Omental fat pad (tissue), 4 donors: ENCODE measurements around the gene CDC42EP4. TPM values are rescaled to one million over a fixed set of nuclear protein-coding genes. Genes with fewer than 3 reads are reported as not detected.

ENCODE experiments used
- ATAC-seq: fragments of 150-250 bp; one replicate; pipeline ENCODE4 v1.9.1; 2016; ENCODE audit warnings: mild to moderate bottlenecking, moderate library complexity; ENCODE audit not compliant: low FRiP score
- DNase-seq: peaks from one replicate; pipeline ENCODE4 v3.0.0-alpha.2; 2019; ENCODE audit warnings: low spot score
- CTCF ChIP-seq, 3 donors: fragments of 450-650 bp; IDR thresholded peaks; one replicate each; pipeline ENCODE4 v1.5.1; 2016 to 2017; ENCODE audit warnings: antibody characterized with exemption in 3 of 3, mild to moderate bottlenecking in 3 of 3, moderate library complexity in 2 of 3
- total RNA-seq, 4 donors: library from RNA; depleted of rRNA; stranded (reverse); fragments of >200 nt; gene quantifications; one replicate each; pipeline ENCODE4 v1.1.0, GENCODE V29; 2016

The CDC42EP4 gene
- total RNA-seq, 4 donors from 2014 or later, result 137 to 224 (median 181) TPM

- ATAC-seq (no peak), DNase-seq (no peak)
- TF ChIP-seq CTCF (IDR thresholded peaks at IDR 0.05), result no peak
Measured at GRCh38 chr17:73290399-73291259, 21.2 kb downstream of the CDC42EP4 start.

DNA sequence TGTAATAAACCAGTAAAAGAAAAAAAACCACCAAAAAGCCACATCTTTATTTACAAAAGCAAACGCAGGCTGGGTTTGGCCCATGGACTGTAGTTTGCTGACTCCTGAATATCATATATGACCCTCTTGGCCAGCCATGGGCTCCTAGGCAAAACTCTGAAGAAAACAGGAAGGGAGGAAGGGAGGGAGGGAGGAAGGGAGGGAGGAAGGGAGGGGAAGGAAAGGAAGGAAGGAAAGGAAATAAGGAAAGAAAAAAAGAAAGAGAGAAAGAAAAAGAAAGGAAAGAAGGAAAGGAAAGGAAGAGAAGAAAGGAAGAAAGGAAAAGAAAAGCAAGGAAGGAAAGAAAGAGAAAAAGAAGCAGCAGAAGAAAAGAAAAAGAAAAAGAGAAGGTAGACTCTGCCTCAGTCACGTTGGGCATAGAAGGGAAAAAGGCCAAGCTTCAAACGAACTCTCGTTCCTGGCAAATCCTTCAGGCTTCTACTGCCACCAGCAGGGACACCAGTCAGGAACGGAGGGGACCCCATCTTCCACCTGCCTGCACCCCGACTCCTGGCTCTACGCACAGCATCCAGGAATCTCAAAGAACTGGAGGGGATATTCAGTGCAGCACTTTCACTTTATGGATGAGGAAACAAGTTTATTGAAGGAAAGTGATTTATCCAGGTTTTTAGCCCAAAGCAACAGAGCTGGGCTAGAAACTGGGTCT, 22.1 kb downstream of the CDC42EP4 start:
- ATAC-seq (no peak), DNase-seq (no peak)
- no peak for TF ChIP-seq CTCF (IDR thresholded peaks at IDR 0.05)

DNA sequence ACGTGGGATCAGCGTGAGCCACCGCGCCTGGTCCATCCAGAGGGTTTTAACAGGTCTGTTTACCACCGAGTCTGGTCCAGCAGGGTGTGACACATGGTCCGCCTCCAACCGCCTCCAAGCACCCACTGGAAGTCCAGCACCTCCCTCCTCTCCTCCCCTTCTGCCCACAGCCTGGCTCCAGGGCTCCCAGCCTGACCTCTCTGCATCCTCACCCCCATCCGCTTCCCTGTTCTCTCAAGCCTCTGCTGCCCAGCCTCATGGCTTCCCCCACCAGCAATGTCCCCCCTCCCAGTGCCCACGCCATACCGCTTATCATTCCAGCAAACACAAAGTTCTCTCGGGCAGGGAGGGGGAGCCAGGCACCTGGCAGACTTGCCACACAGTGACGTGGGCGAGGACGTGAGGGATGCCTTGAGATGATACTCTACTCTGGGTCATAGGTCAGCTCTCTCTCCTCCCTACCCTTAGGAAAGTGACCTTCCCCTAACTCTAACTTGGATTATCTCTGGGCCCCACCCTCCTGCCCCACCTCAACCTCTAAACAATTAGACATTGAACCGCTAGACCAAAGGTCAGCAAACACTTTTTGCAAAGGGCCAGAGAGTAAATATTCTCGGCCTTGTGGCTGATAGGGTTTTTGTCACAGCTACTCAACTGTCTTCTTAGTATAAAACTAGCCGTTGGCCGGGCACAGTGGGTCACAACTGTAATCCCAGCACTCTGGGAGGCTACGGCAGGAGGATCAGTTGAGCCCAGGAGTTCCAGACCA, 23.1 kb downstream of the CDC42EP4 start:
- DNase-seq (no peak), ATAC-seq (peak; percentile 30)
- TF ChIP-seq CTCF (IDR thresholded peaks at IDR 0.05), result no peak

- DNase-seq (no peak), ATAC-seq (peak; percentile 4)
- no peak for TF ChIP-seq CTCF (IDR thresholded peaks at IDR 0.05)
Measured at GRCh38 chr17:73286863-73287296, 24.9 kb downstream of the CDC42EP4 start.

DNA sequence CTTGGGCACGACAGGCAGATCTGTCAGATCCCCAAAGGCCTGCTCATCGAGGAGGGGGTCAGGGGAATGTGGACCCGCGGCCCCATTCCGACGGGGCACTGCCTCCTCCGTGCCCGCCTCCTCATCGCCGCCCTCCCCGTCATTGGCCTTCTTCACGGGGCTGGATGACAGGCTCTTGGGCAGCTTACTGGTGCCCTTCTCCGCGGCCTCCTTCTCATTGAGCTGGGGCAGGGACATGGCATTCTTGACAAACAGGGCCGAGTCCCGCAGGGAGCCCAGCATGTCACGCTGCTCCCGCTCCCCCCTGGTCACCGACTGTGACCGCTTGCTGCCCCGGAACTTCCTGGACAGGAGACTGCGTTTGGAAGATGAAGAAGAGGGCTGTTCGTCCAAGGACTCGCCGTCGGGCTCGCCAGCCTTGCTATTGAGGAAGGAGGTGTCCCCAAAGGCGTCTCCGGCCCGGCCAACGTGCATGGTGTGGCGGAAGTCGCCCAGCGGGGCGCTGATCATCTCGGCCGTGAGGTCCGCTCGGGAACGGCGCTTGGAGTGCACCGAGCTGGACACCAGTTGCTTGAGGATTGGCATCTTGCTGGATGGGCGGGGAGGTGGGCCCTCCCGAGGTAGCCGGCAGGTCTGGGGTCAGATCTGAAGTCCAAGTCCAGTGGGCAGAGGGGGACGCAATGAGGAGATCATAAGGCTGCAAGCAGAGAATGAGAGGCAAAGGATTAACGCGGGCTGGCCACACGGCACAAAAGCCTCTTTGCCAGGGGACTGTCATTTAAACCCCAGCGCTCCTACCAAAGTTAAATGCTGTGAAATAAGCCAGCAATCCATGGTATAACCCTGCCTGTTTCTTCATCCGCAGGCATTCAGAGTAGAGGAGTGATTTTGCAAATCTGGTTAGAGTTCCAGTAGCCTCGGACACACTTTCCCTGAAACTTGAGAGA, 25.6 kb downstream of the CDC42EP4 start:
- no peak for TF ChIP-seq CTCF (IDR thresholded peaks at IDR 0.05)
- DNase-seq, result no peak
- no peak for ATAC-seq

DNA sequence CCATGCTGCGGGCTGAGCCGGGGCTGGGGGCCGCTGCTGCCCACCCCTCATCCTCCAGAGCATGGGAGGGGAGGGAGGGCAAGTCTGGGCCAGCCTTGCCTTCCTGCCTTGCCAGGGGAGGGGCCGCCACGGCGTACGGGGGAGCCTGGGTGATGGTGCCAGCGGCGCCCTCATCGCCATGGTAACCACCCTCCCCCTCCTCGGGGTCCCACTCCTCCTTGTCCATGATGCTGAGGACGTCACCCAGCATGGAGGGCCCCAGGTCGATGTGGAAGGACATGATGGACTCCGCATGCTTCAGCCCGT, 26.2 kb downstream of the CDC42EP4 start:
- DNase-seq (no peak), ATAC-seq (no peak)
- no peak for TF ChIP-seq CTCF (IDR thresholded peaks at IDR 0.05)
